HG03521 (cell line): ENCODE measurements around the gene CHST12.
"Not testable (repeated sequence)": the region's sequence is repeated elsewhere in the genome, so short reads cannot be mapped to it uniquely, and the experiment has no call there.

Experiments used
- ATAC-seq: cut with Tn5 transposase; IDR thresholded peaks from one replicate; pipeline ENCODE4 v1.9.1; 2021; ENCODE audit warnings: mild to moderate bottlenecking, moderate library complexity; ENCODE audit not compliant: unreplicated experiment

The CHST12 gene

DNA sequence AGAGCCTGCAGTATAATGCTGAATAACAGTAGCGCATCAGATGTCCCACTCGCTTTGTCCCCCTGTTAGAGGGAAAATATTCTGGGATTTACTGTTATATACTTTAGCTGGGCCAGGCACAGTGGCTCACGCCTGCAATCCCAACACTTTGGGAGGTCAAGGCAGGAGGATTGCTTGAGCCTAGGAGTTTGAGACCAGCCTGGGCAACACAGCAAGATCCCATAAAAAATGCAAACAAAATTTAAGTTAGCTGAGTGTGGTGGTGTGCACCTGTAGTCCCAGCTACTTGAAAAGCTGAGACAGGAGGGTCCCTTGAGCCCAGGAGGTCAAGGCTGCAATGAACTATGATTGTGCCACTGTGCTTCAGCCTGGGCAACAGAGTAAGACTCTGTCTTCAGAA lies 50.4 kb downstream of the CHST12 start:
- not testable (repeated sequence) for ATAC-seq

GRCh38 chr7:2459674-2460073 lies 56.3 kb downstream of the CHST12 start:
- ATAC-seq: no peak

GRCh38 chr7:2460188-2460587 lies 56.8 kb downstream of the CHST12 start:
- no peak for ATAC-seq

GRCh38 chr7:2460641-2461040 lies 57.2 kb downstream of the CHST12 start:
- ATAC-seq: no peak

DNA sequence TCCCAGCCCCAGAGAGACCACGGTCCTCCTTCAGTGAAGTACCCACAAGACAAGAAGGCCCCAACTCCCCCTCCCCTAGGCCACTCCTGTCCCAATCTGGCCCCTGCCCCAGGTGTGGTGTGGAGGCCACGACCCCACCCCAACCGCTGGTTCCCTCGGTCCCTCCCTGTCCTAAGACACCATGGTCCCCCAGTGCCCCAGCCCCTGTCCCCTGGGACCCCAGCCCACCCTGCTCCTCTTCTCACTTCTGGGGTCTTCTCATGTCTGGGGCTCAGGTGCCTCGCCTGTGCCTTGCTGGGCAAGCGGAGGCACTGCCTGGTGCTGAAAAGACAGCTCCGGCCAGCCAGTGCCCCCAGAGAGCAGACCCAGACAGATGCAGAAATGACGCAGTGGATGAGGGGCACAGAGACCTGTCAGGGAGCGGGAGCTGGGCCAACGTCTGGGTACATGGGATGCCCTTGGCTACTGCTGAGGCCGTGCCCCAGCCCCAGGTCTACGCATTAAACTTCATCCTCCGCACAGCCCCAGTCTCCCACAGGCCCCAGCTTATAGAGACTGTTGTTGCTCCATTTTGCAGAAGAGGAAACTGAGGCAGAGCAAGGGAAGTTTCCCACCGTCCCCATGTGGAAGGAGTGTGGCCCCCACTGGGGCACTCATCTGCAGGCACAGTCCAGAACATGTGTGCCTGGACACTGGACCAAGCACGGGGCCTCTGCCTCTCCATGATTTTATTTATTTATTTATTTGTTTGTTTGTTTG lies 58.0 kb downstream of the CHST12 start:
- no peak for ATAC-seq

DNA sequence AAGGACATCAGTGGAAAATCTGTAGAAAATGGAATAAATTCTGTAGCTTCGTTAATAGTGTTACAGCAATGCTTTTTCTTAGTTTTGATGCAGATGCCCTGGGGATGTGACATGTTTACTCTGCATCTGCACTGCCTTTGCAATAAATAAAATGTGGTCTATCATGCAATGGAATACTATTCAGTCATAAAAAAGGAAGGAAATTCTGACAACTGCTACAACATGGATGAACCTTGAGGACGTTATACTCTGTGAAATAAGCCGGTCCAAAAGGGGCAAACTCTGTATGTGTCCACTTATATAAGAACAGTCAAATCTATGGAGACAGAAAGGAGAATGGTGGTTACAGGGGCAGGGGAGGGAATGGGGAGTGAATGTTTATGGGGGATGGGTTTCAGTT lies 59.3 kb downstream of the CHST12 start:
- ATAC-seq: no peak

DNA sequence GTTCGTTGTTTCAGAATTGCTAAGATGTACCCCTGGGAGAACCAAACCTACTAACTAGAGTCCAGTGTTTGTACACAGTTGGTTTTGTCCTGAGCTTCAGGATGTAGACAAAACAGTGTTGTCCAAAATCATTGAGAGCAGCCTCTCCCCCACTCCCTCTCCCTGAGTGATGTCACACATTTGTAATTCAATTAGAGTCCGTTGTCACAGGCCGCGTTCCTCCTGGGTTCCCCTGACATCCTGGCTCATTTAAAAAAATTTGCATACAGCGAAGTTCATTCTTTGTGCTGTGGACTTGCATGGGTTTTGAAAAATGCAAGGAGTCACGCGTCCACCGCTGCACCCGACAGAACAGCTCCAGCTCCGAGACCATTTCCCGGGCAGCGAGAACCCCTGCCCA lies 62.5 kb downstream of the CHST12 start:
- no peak for ATAC-seq

- ATAC-seq: no peak
These were observed 63.3 kb downstream of the CHST12 start for GRCh38 chr7:2466675-2467074.

GRCh38 chr7:2468227-2468626 lies 64.8 kb downstream of the CHST12 start:
- ATAC-seq: no peak

- ATAC-seq: not testable (repeated sequence)
These were observed 66.2 kb downstream of the CHST12 start for GRCh38 chr7:2469460-2470203.

DNA sequence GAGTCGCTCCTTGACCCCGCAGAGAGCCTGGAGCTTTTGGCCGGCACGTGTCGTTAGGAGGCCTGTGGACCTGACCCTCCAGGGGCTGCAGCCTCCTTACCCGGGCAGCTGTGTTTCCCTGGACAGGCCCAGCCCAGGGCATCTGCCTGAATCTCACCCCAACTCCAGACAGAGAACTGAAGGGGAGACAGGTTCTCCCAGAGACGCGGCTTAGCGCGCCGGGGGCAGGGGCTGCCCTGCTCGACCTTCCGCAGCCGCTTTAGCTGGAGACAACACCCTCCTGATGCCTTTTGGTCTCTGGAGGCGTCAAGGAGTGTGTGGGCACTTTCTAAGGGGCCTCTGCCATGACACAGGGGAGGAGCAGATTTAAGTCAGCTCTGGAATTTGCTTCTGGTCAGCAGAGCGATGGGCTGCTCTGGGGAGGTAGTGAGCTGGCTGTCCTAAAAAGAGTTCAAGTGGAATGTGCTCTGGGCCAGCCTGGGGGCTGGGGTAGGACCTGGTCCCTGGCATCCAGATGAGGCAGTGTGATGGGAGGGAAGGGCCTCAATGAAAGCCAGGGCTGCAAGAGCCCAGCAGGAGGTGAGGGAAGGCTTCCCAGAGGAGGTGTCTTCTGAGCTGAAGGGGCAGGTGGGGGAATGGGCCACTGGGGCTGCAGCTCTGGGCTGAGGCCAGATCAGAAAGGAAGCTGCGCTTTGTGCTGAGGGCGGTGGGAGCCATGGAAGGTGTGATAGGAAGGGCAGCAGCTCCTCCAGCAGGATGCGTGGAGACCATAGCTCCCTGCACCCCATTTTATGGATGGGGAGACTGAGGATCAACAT lies 67.0 kb downstream of the CHST12 start:
- no peak for ATAC-seq

- no peak for ATAC-seq
These were observed 67.6 kb downstream of the CHST12 start for GRCh38 chr7:2471022-2471329.

GRCh38 chr7:2471396-2471795 lies 68.0 kb downstream of the CHST12 start:
- ATAC-seq: no peak

DNA sequence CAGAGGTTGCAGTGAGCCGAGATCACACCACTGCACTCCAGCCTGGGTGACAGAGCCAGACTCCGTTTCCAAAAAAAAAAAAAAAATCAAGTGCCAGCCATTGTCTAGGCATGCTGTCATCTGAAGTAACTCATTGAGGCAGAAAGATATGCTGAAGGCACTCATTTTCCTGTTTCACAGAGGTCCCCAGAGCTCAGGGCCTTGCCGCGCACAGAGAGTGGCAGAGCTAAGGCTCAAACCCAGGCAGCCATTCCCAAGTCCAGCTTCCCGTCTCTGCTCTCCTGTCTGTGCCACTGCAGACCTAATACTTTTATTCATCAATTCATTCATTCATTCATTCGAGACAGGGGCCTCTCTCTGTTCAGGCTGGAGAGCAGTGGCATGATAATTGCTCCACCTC lies 69.3 kb downstream of the CHST12 start:
- ATAC-seq: no peak

DNA sequence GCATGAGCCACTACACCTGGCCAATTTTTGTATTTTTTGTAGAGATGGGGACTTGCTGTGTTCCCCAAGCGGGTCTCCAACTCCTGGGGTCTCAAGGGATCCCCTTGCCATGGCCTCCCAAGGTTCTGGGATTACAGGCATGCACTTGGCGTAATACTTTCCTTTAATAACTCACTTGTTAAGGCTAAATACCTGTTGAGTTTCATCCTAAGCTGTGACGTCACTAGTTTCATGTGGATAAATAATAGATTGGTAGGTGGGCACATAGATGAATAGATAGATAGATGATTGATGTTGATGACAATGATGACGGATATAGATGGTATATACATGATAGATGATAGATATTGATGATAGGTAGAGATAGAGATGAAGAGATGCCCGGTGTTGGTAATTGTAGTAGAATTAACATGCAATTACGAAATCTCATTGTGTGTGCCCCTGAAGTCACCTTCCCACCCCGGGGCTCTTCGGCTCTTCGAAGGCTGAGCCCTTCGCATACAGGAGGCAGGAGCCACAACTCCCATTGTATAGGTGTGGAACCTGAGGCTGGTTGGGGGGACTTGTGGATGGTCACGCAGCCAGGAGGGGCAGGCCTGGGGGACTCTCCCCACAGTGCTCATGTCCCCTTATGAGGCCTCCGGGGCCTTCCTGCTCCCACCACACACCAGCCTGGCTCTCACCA lies 70.2 kb downstream of the CHST12 start:
- no peak for ATAC-seq

GRCh38 chr7:2474224-2474623 lies 70.8 kb downstream of the CHST12 start:
- ATAC-seq: no peak

DNA sequence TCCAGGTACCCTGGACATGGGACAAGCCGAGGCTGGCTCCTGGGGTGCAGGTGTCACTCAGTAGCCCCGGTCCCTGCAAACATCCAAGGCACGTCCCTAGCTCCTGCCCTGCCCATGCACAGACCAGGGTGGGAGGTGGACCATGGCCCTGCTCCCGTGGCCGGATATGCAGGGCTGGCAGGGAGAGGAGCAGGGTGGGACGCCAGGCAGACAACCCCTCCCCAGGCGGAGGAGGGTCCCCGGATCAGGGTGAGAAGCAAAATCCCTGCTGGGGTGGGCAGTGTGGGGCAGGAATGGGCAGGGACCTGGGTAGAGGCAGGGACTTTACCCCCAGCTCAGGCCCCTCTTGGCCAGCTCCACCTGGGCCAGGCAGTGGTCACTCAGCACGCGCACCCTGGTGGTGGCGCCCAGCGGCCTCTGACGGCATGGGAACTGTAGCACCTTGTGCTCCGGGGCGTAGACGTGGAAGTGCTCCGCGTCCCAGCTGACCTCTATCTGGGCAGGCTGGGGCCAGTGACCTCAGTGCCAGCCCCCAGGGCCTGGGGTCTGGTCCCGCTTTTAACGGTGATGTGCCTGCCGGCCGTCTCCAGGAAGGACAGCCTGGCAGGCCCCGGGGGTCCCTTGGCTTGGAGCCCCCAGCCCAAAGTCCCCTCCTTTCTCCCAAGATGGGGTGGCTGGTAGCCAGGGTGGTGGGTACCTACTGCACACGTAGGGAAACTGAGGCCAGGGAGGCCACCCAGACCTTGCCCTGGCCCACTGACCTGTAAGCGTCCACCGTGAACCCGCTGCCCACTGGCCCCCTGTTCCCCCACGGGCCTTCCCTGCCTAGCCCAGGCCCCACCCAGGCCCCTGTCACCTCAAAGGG lies 71.6 kb downstream of the CHST12 start:
- no peak for ATAC-seq

DNA sequence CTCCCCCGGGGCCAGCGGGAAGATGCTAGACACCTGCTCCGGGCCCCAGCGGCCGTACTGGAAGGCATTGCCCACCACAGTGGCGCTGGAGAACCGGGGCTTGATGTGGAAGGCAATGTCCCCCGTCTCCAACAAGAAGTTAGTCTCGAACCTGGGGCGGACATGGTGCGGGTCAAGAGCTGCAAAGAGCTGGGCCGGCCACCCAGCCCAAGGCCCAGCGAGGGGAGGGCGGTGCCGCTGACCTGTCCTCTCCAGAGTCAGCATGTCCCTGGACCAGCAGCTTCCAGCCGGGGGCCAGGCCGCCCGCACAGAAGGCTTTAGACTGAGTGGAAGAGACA lies 72.2 kb downstream of the CHST12 start:
- no peak for ATAC-seq

- ATAC-seq: no peak
These were observed 72.9 kb downstream of the CHST12 start, which contains the start of gene GRIFIN for GRCh38 chr7:2476298-2476697. TSS of gene GRIFIN (minus strand) at chr7:2476398. CDS start at chr7:2476383, 15 bp downstream.

- ATAC-seq: no peak
These were observed 73.5 kb downstream of the CHST12 start for GRCh38 chr7:2476776-2477446.
